ENCODE measurements around the gene UBL3.

UBL3 gene

GRCh38 chr13:29878101-29878500, 27.7 kb upstream of the UBL3 start:
- Mint-ChIP-seq H3K27ac (no peak overlapping the region), H3K36me3 (ENCODE audit: insufficient read depth) (no peaks in the 10 kb centered on the region), H3K9me3 (no peaks in the 10 kb centered on the region), H3K4me3 (no peak overlapping the region), H3K4me1 (ENCODE audit: low read depth in 2 of 2) (no peaks in the 10 kb centered on the region), H3K27me3 (peaks cover 32 to 46% of the 10 kb centered on the region in 2 donors)
- no peak for ATAC-seq (replicated peaks)
- DNase-seq = no peak

GRCh38 chr13:29877456-29878078, 27.1 kb upstream of the UBL3 start:
- Mint-ChIP-seq H3K4me3 (no peak overlapping the region), H3K36me3 (ENCODE audit: insufficient read depth) (no peaks in the 10 kb centered on the region), H3K9me3 (no peaks in the 10 kb centered on the region), H3K4me1 (ENCODE audit: low read depth in 2 of 2) (no peaks in the 10 kb centered on the region), H3K27ac (no peak overlapping the region), H3K27me3 (peaks cover 38 to 49% of the 10 kb centered on the region in 2 donors)
- DNase-seq = no peak
- ATAC-seq (replicated peaks) = no peak

- Mint-ChIP-seq H3K27ac (no peak overlapping the region), H3K36me3 (ENCODE audit: insufficient read depth) (no peaks in the 10 kb centered on the region), H3K27me3 (peaks cover 42 to 62% of the 10 kb centered on the region in 2 donors), H3K4me1 (ENCODE audit: low read depth in 2 of 2) (no peaks in the 10 kb centered on the region), H3K4me3 (no peak overlapping the region), H3K9me3 (no peaks in the 10 kb centered on the region)
- ATAC-seq (replicated peaks) = no peak
- no peak for DNase-seq
These were observed 25.2 kb upstream of the UBL3 start for GRCh38 chr13:29875646-29876045.

- H3K27me3 Mint-ChIP-seq = peaks cover 27 to 33% of the 10 kb centered on the region in 2 donors
- H3K4me1 Mint-ChIP-seq (ENCODE audit: low read depth in 2 of 2) = no peaks in the 10 kb centered on the region
- ATAC-seq (replicated peaks) = no peak
- no peaks in the 10 kb centered on the region for H3K36me3 Mint-ChIP-seq (ENCODE audit: insufficient read depth)
- H3K9me3 Mint-ChIP-seq = no peaks in the 10 kb centered on the region
- no peak for DNase-seq
- H3K27ac Mint-ChIP-seq = no peak overlapping the region
- H3K4me3 Mint-ChIP-seq = no peak overlapping the region
These were observed 18.2 kb upstream of the UBL3 start for GRCh38 chr13:29868581-29868980.

- ATAC-seq (replicated peaks) = no peak
- no peaks in the 10 kb centered on the region for H3K36me3 Mint-ChIP-seq (ENCODE audit: insufficient read depth)
- peaks cover 0 to 4% of the 10 kb centered on the region in 2 donors for H3K4me1 Mint-ChIP-seq (ENCODE audit: low read depth in 2 of 2)
- H3K27me3 Mint-ChIP-seq = peaks cover 22 to 40% of the 10 kb centered on the region in 2 donors
- no peak for DNase-seq
- H3K9me3 Mint-ChIP-seq = no peaks in the 10 kb centered on the region
- no peak overlapping the region for H3K4me3 Mint-ChIP-seq
- no peak overlapping the region for H3K27ac Mint-ChIP-seq
These were observed 15.5 kb upstream of the UBL3 start for GRCh38 chr13:29865934-29866333.

GRCh38 chr13:29861694-29862110, 11.3 kb upstream of the UBL3 start:
- ATAC-seq (replicated peaks) = no peak

GRCh38 chr13:29859971-29860370, 9.6 kb upstream of the UBL3 start:
- H3K4me3 Mint-ChIP-seq = no peak overlapping the region
- H3K27me3 Mint-ChIP-seq = peaks cover 15 to 33% of the 10 kb centered on the region in 2 donors
- ATAC-seq (replicated peaks) (no peak), DNase-seq (no peak)
- no peak overlapping the region for H3K27ac Mint-ChIP-seq
- no peaks in the 10 kb centered on the region for H3K36me3 Mint-ChIP-seq (ENCODE audit: insufficient read depth)
- H3K9me3 Mint-ChIP-seq = no peaks in the 10 kb centered on the region
- H3K4me1 Mint-ChIP-seq (ENCODE audit: low read depth in 2 of 2) = peaks cover 0 to 4% of the 10 kb centered on the region in 2 donors

More at GRCh38 chr13:29861694-29862110, 11.3 kb upstream of the UBL3 start:
- Mint-ChIP-seq H3K36me3 (ENCODE audit: insufficient read depth) (no peaks in the 10 kb centered on the region), H3K4me3 (no peak overlapping the region), H3K9me3 (no peaks in the 10 kb centered on the region), H3K27me3 (peaks cover 19 to 41% of the 10 kb centered on the region in 2 donors), H3K4me1 (ENCODE audit: low read depth in 2 of 2) (peaks cover 0 to 4% of the 10 kb centered on the region in 2 donors), H3K27ac (no peak overlapping the region)
- DNase-seq = no peak

GRCh38 chr13:29858667-29859066, 8.2 kb upstream of the UBL3 start:
- DNase-seq (no peak), ATAC-seq (replicated peaks) (no peak)
- H3K4me1 Mint-ChIP-seq (ENCODE audit: low read depth in 2 of 2) = peaks cover 0 to 4% of the 10 kb centered on the region in 2 donors
- no peak overlapping the region for H3K4me3 Mint-ChIP-seq
- no peak overlapping the region for H3K27ac Mint-ChIP-seq
- peaks cover 15 to 24% of the 10 kb centered on the region in 2 donors for H3K27me3 Mint-ChIP-seq
- no peaks in the 10 kb centered on the region for H3K9me3 Mint-ChIP-seq
- H3K36me3 Mint-ChIP-seq (ENCODE audit: insufficient read depth) = peaks cover 3% of the 10 kb centered on the region

- peaks cover 15 to 24% of the 10 kb centered on the region in 2 donors for H3K27me3 Mint-ChIP-seq
- H3K4me1 Mint-ChIP-seq (ENCODE audit: low read depth in 2 of 2) = peaks cover 0 to 4% of the 10 kb centered on the region in 2 donors
- no peak for ATAC-seq (replicated peaks)
- H3K27ac Mint-ChIP-seq = no peak overlapping the region
- no peaks in the 10 kb centered on the region for H3K9me3 Mint-ChIP-seq
- H3K4me3 Mint-ChIP-seq = no peak overlapping the region
- peaks cover 3% of the 10 kb centered on the region for H3K36me3 Mint-ChIP-seq (ENCODE audit: insufficient read depth)
- no peak for DNase-seq
These were observed 7.8 kb upstream of the UBL3 start for GRCh38 chr13:29858231-29858630.

GRCh38 chr13:29857085-29857484, 6.7 kb upstream of the UBL3 start:
- H3K9me3 Mint-ChIP-seq = no peaks in the 10 kb centered on the region
- no peaks in the 10 kb centered on the region for H3K4me1 Mint-ChIP-seq (ENCODE audit: low read depth in 2 of 2)
- no peak overlapping the region for H3K4me3 Mint-ChIP-seq
- DNase-seq = no peak
- H3K36me3 Mint-ChIP-seq (ENCODE audit: insufficient read depth) = peaks cover 3% of the 10 kb centered on the region
- peaks cover 7 to 13% of the 10 kb centered on the region in 2 donors for H3K27me3 Mint-ChIP-seq
- no peak overlapping the region for H3K27ac Mint-ChIP-seq
- no peak for ATAC-seq (replicated peaks)

- Mint-ChIP-seq H3K27me3 (peaks cover 5 to 6% of the 10 kb centered on the region in 2 donors), H3K9me3 (no peaks in the 10 kb centered on the region), H3K4me1 (ENCODE audit: low read depth in 2 of 2) (no peaks in the 10 kb centered on the region), H3K4me3 (no peak overlapping the region), H3K36me3 (ENCODE audit: insufficient read depth) (peaks cover 3% of the 10 kb centered on the region), H3K27ac (no peak overlapping the region)
- DNase-seq = no peak
- no peak for ATAC-seq (replicated peaks)
These were observed 6.0 kb upstream of the UBL3 start for GRCh38 chr13:29856426-29856825.

- H3K27me3 Mint-ChIP-seq = peaks cover 0 to 5% of the 10 kb centered on the region in 2 donors
- H3K36me3 Mint-ChIP-seq (ENCODE audit: insufficient read depth) = peaks cover 5% of the 10 kb centered on the region
- DNase-seq = no peak
- H3K4me3 Mint-ChIP-seq = no peak overlapping the region
- H3K27ac Mint-ChIP-seq = no peak overlapping the region
- no peaks in the 10 kb centered on the region for H3K4me1 Mint-ChIP-seq (ENCODE audit: low read depth in 2 of 2)
- H3K9me3 Mint-ChIP-seq = no peaks in the 10 kb centered on the region
- no peak for ATAC-seq (replicated peaks)
These were observed 5.4 kb upstream of the UBL3 start for GRCh38 chr13:29855784-29856183.

GRCh38 chr13:29855009-29855408, 4.6 kb upstream of the UBL3 start:
- no peak overlapping the region for H3K4me3 Mint-ChIP-seq
- no peak for DNase-seq
- no peaks in the 10 kb centered on the region for H3K9me3 Mint-ChIP-seq
- ATAC-seq (replicated peaks) = no peak
- H3K27me3 Mint-ChIP-seq = peaks cover 0 to 5% of the 10 kb centered on the region in 2 donors
- peaks cover 0 to 2% of the 10 kb centered on the region in 2 donors for H3K4me1 Mint-ChIP-seq (ENCODE audit: low read depth in 2 of 2)
- H3K27ac Mint-ChIP-seq = no peak overlapping the region
- H3K36me3 Mint-ChIP-seq (ENCODE audit: insufficient read depth) = peaks cover 13% of the 10 kb centered on the region

- no peak overlapping the region for H3K27ac Mint-ChIP-seq
- DNase-seq (no peak), ATAC-seq (replicated peaks) (no peak)
- H3K27me3 Mint-ChIP-seq = peaks cover 0 to 5% of the 10 kb centered on the region in 2 donors
- peaks cover 22% of the 10 kb centered on the region for H3K36me3 Mint-ChIP-seq (ENCODE audit: insufficient read depth)
- H3K4me3 Mint-ChIP-seq = no peak overlapping the region
- H3K9me3 Mint-ChIP-seq = no peaks in the 10 kb centered on the region
- peaks cover 9 to 10% of the 10 kb centered on the region in 2 donors for H3K4me1 Mint-ChIP-seq (ENCODE audit: low read depth in 2 of 2)
These were observed 2.7 kb upstream of the UBL3 start for GRCh38 chr13:29853131-29853530.
